ENCODE measurements around the gene TMPRSS9. TPM values are rescaled to one million over a fixed set of nuclear protein-coding genes. Genes with fewer than 3 reads are reported as not detected.

TMPRSS9 gene
- total and polyA plus RNA-seq, 10 donors, result 0.70 to 4.3 (median 2.7) TPM

- H3K27me3 ChIP-seq (replicated peaks in 1 of 7), result no peaks in the 10 kb centered on the region
- H3K27ac ChIP-seq, result no peak overlapping the region
- DNase-seq, result no peak
- H3K4me3 ChIP-seq, result no peak overlapping the region
- TF ChIP-seq POLR2AphosphoS5 (IDR thresholded peaks at IDR 0.05), result no peak
- TF ChIP-seq POLR2A (IDR thresholded peaks at IDR 0.05), result no peak
- no peak for TF ChIP-seq CTCF (IDR thresholded peaks at IDR 0.05 in 8 of 11, conservative IDR thresholded peaks at IDR 0.05 in 3 of 11)
- 87 to 97% (median 95%) methylated on average over 7 of the region's 7 CpGs for WGBS, 5 donors
- H3K36me3 ChIP-seq, result peaks cover 0 to 40% (median 0%) of the 10 kb centered on the region in 6 donors
- intact Hi-C loops (cut with DNase I; ENCODE audit: low total_unique reads), result no loop called here
- H3K4me1 ChIP-seq, result peaks cover 10 to 50% (median 27%) of the 10 kb centered on the region in 6 donors
- H3K9me3 ChIP-seq, result no peaks in the 10 kb centered on the region
Measured at GRCh38 chr19:2451138-2451537, 91.1 kb downstream of the TMPRSS9 start.

- no peak for DNase-seq
- Histone ChIP-seq H3K27ac (no peak overlapping the region), H3K27me3 (replicated peaks in 1 of 7) (no peaks in the 10 kb centered on the region), H3K4me3 (no peak overlapping the region), H3K4me1 (peaks cover 4 to 47% (median 22%) of the 10 kb centered on the region in 6 donors), H3K9me3 (no peaks in the 10 kb centered on the region), H3K36me3 (peaks cover 0 to 40% (median 0%) of the 10 kb centered on the region in 6 donors)
- WGBS, 5 donors, result 96 to 98% (median 97%) methylated on average over 14 to 18 of the region's 18 CpGs
- no peak for TF ChIP-seq POLR2AphosphoS5 (IDR thresholded peaks at IDR 0.05)
- intact Hi-C loops (cut with DNase I; ENCODE audit: low total_unique reads), result no loop called here
Measured at GRCh38 chr19:2451741-2452140, 91.7 kb downstream of the TMPRSS9 start.

GRCh38 chr19:2453431-2454025 is 93.5 kb downstream of the TMPRSS9 start:
- no peak overlapping the region for H3K4me3 ChIP-seq
- DNase-seq, result no peak
- H3K36me3 ChIP-seq, result peaks cover 0 to 30% (median 0%) of the 10 kb centered on the region in 6 donors
- WGBS, 5 donors, result 88 to 95% (median 91%) methylated on average over 10 to 19 of the region's 19 CpGs
- peaks cover 4 to 46% (median 24%) of the 10 kb centered on the region in 6 donors for H3K4me1 ChIP-seq
- H3K9me3 ChIP-seq, result no peaks in the 10 kb centered on the region
- no peak overlapping the region for H3K27ac ChIP-seq
- no peaks in the 10 kb centered on the region for H3K27me3 ChIP-seq (replicated peaks in 1 of 7)
- intact Hi-C loops (cut with DNase I; ENCODE audit: low total_unique reads), result no loop called here
- no peak for TF ChIP-seq CTCF (IDR thresholded peaks at IDR 0.05 in 8 of 11, conservative IDR thresholded peaks at IDR 0.05 in 3 of 11)
- TF ChIP-seq POLR2A (IDR thresholded peaks at IDR 0.05), result no peak
- no peak for TF ChIP-seq POLR2AphosphoS5 (IDR thresholded peaks at IDR 0.05)

GRCh38 chr19:2454199-2454961 is 94.3 kb downstream of the TMPRSS9 start:
- 81 to 93% (median 90%) methylated on average over 13 to 19 of the region's 19 CpGs for WGBS, 5 donors
- H3K4me3 ChIP-seq, result no peak overlapping the region
- no peaks in the 10 kb centered on the region for H3K27me3 ChIP-seq (replicated peaks in 1 of 7)
- H3K27ac ChIP-seq, result no peak overlapping the region
- intact Hi-C loops (cut with DNase I; ENCODE audit: low total_unique reads), result no loop called here
- TF ChIP-seq CTCF (IDR thresholded peaks at IDR 0.05 in 8 of 11, conservative IDR thresholded peaks at IDR 0.05 in 3 of 11) (no peak), POLR2A (IDR thresholded peaks at IDR 0.05) (no peak), POLR2AphosphoS5 (IDR thresholded peaks at IDR 0.05) (no peak)
- no peaks in the 10 kb centered on the region for H3K9me3 ChIP-seq
- H3K4me1 ChIP-seq, result peaks cover 4 to 46% (median 24%) of the 10 kb centered on the region in 6 donors
- H3K36me3 ChIP-seq, result peaks cover 0 to 22% (median 0%) of the 10 kb centered on the region in 6 donors
- DNase-seq, result no peak
